Fibroblast of lung (primary cell): ENCODE measurements around the gene NEUROG2. TPM values are rescaled to one million over a fixed set of nuclear protein-coding genes. Genes with fewer than 3 reads are reported as not detected.

ENCODE experiments used
- DNase-seq, 2 donors: peaks; one replicate each; pipeline versions ENCODE4 v3.0.0 to v3.0.0-alpha.2; 2010; ENCODE audit warnings: low read depth in 2 of 2
- H2AFZ ChIP-seq: 2 replicates; pipeline ENCODE4 v1.5.1; 2012; ENCODE audit warnings: low read length, control low read depth, inconsistent platforms
- H3K27ac ChIP-seq: 2 replicates; pipeline ENCODE4 v1.5.1; 2011; ENCODE audit warnings: low read length, control low read depth; ENCODE audit not compliant: insufficient read depth
- H3K27me3 ChIP-seq: 2 replicates; pipeline ENCODE4 v1.5.1; 2011; ENCODE audit warnings: mild to moderate bottlenecking, low read length; ENCODE audit not compliant: control insufficient read depth, insufficient read depth
- H3K36me3 ChIP-seq: 2 replicates; pipeline ENCODE4 v1.5.1; 2011; ENCODE audit warnings: low read length; ENCODE audit not compliant: control insufficient read depth, insufficient read depth
- H3K4me1 ChIP-seq: 2 replicates; pipeline ENCODE4 v1.5.1; 2011; ENCODE audit warnings: low read length; ENCODE audit not compliant: control insufficient read depth, insufficient read depth; ENCODE audit errors: extremely low read depth
- H3K4me2 ChIP-seq: 2 replicates; pipeline ENCODE4 v1.5.1; 2011; ENCODE audit warnings: low read length, control low read depth; ENCODE audit not compliant: insufficient read depth; ENCODE audit errors: extremely low read depth
- H3K4me3 ChIP-seq, 4 experiments: fragments of 200-600 bp in 1 of 4; sonication (generic) in 1 of 4; replicated peaks in 1 of 4; 2 replicates each; pipeline ENCODE4 v1.5.1; 2011 to 2016; ENCODE audit warnings: low read length in 4 of 4, low read depth in 3 of 4, mild to moderate bottlenecking in 3 of 4, control low read depth in 2 of 4, inconsistent platforms in 1 of 4, mixed read lengths in 1 of 4; ENCODE audit not compliant: insufficient read depth in 1 of 4; ENCODE audit errors: control extremely low read depth in 1 of 4
- H3K79me2 ChIP-seq: 2 replicates; pipeline ENCODE4 v1.5.1; 2012; ENCODE audit warnings: mild to moderate bottlenecking, low read length, inconsistent platforms; ENCODE audit not compliant: control insufficient read depth, insufficient read depth
- H3K9ac ChIP-seq: 2 replicates; pipeline ENCODE4 v1.5.1; 2011; ENCODE audit warnings: mild to moderate bottlenecking, low read length, control low read depth; ENCODE audit not compliant: insufficient read depth
- H3K9me3 ChIP-seq: 2 replicates; pipeline ENCODE4 v1.5.1; 2012; ENCODE audit warnings: low read depth, low read length; ENCODE audit not compliant: control insufficient read depth, insufficient read depth
- H4K20me1 ChIP-seq: 2 replicates; pipeline ENCODE4 v1.5.1; 2011; ENCODE audit warnings: low read length; ENCODE audit not compliant: control insufficient read depth, insufficient read depth; ENCODE audit errors: extremely low read depth
- EZH2 ChIP-seq: IDR thresholded peaks from 2 replicates; pipeline ENCODE4 v1.5.1; 2012; ENCODE audit warnings: low read length, control low read depth, mild to moderate bottlenecking; ENCODE audit errors: missing control alignments
- polyA plus RNA-seq, 2 donors: library from polyadenylated mRNA; depleted of rRNA in 1 of 2; stranded (reverse) in 1 of 2; unstranded in 1 of 2; fragments of >200 nt; gene quantifications; 2 replicates each; pipeline ENCODE4 v1.2.1, GENCODE V29; 2011 to 2012; ENCODE audit warnings: missing spikeins in 1 of 2
- total RNA-seq: library from RNA; depleted of rRNA; stranded (reverse); fragments of >200 nt; gene quantifications from 2 replicates; pipeline ENCODE4 v1.2.1, GENCODE V29; 2014
- TF ChIP-seq, protein P1 (sequence below), 2 donors: IDR thresholded peaks in 1 of 2; conservative IDR thresholded peaks in 1 of 2; 1 replicate in 1 of 2; 2 replicates in 1 of 2; pipeline ENCODE4 v1.5.1; 2011 to 2012; ENCODE audit warnings: low read length in 2 of 2, control low read depth in 1 of 2, inconsistent platforms in 1 of 2, low read depth in 1 of 2, mild to moderate bottlenecking in 1 of 2

NEUROG2 gene
- total and polyA plus RNA-seq, 2 donors (not counting 1 experiment from before 2014, with no cell fraction given) = not detected

DNA sequence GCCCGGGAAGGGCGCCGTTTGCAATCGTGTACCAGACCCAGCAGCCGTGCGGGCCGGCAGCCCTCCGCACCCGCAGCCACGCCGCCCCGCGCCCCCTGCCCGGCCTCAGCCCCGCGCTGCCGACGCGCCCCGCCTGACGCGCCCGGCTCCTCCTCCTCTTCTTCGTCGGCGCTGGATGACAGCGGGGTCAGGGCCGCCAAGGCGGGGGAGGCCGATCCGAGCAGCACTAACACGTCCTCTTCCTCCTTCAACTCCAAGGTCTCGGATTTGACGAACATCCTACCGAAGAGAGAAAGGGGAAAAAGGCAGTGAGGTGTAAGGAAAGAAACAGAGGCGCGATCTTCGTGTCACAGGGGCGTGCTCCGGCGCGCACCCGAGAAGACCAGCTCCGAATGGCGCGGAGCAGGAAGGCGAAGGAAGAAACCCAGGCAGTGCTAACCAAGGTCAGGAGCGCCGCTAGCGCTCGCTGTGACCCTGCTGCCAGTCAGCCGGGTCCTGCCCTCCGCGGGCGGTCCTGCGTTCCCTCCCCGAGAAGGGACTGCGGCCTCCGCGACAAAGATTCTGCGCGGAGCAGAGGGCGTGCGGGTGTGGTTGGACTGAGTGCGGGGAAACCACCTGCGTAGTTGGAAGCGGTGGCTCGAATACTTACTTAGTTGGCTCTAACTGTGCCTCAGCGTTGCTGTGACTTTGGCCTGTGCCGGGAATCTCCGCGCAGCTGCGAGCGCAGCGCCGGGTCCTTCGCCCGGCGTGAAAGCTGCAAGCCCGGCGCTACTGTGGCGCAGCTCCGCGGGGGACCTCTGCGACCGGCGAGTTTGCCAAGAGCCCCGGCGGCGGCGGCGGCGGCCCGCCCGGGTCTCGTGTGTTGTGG, 548 bp downstream of the NEUROG2 start:
- peak in 1 of 2 donors; percentile 34 for DNase-seq

DNA sequence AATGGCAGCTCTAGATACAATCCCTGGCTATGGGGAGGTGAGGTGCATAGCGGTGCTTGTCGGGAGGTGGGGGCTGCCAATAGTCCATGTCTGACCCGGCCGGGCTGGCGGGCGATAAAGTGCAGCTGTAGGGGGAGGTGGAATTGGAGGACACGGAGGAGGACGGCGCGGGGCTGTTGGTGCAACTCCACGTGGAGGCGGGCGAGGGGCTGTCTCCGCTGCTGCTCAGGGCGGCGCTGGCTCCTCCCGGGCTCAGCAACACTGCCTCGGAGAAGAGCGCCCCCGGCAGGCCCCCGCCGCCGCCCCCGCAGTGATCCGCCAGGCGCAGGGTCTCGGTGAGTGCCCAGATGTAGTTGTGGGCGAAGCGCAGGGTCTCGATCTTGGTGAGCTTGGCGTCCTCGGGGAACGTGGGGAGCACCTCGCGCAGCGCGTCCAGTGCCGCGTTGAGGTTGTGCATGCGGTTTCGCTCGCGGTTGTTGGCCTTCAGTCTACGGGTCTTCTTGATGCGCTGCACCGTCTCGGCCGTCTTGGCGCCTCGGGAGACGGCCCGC, 1.3 kb downstream of the NEUROG2 start:
- DNase-seq = no peak
- no peaks in the 10 kb centered on the region for H3K36me3 ChIP-seq
- no peak overlapping the region for H3K27ac ChIP-seq
- no peak for TF ChIP-seq EZH2
- TF ChIP-seq, protein P1, sequence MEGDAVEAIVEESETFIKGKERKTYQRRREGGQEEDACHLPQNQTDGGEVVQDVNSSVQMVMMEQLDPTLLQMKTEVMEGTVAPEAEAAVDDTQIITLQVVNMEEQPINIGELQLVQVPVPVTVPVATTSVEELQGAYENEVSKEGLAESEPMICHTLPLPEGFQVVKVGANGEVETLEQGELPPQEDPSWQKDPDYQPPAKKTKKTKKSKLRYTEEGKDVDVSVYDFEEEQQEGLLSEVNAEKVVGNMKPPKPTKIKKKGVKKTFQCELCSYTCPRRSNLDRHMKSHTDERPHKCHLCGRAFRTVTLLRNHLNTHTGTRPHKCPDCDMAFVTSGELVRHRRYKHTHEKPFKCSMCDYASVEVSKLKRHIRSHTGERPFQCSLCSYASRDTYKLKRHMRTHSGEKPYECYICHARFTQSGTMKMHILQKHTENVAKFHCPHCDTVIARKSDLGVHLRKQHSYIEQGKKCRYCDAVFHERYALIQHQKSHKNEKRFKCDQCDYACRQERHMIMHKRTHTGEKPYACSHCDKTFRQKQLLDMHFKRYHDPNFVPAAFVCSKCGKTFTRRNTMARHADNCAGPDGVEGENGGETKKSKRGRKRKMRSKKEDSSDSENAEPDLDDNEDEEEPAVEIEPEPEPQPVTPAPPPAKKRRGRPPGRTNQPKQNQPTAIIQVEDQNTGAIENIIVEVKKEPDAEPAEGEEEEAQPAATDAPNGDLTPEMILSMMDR (conservative IDR thresholded peaks at IDR 0.05 in 1 of 2, IDR thresholded peaks at IDR 0.05 in 1 of 2; ENCODE audit: low read depth in 1 of 2, low read length in 2 of 2) = no peak
- H3K9me3 ChIP-seq = no peaks in the 10 kb centered on the region
- no peaks in the 10 kb centered on the region for H3K79me2 ChIP-seq
- peak overlapping the region in 2 of 4 experiments; percentile 15 to 50 for H3K4me3 ChIP-seq
- peaks cover 83% of the 10 kb centered on the region for H3K27me3 ChIP-seq
- H2AFZ ChIP-seq = no peak overlapping the region
- H3K9ac ChIP-seq = no peak overlapping the region
- peak overlapping the region; percentile 98 for H3K4me2 ChIP-seq
- H4K20me1 ChIP-seq = no peaks in the 10 kb centered on the region
- H3K4me1 ChIP-seq = peaks cover 6% of the 10 kb centered on the region

More for the DNA sequence above, 548 bp downstream of the NEUROG2 start:
- Histone ChIP-seq H3K27ac (no peak overlapping the region), H3K9me3 (no peaks in the 10 kb centered on the region), H3K4me3 (peak overlapping the region; percentile 50 to 57 (median 54)), H2AFZ (peak overlapping the region; percentile 62), H4K20me1 (no peaks in the 10 kb centered on the region), H3K9ac (no peak overlapping the region), H3K4me1 (peaks cover 6% of the 10 kb centered on the region), H3K4me2 (peak overlapping the region; percentile 98), H3K79me2 (no peaks in the 10 kb centered on the region), H3K27me3 (peaks cover 83% of the 10 kb centered on the region), H3K36me3 (no peaks in the 10 kb centered on the region)
- TF ChIP-seq, protein P1 (conservative IDR thresholded peaks at IDR 0.05 in 1 of 2, IDR thresholded peaks at IDR 0.05 in 1 of 2; ENCODE audit: low read depth in 1 of 2, low read length in 2 of 2) = no peak
- TF ChIP-seq EZH2 = peak; percentile 98

DNA sequence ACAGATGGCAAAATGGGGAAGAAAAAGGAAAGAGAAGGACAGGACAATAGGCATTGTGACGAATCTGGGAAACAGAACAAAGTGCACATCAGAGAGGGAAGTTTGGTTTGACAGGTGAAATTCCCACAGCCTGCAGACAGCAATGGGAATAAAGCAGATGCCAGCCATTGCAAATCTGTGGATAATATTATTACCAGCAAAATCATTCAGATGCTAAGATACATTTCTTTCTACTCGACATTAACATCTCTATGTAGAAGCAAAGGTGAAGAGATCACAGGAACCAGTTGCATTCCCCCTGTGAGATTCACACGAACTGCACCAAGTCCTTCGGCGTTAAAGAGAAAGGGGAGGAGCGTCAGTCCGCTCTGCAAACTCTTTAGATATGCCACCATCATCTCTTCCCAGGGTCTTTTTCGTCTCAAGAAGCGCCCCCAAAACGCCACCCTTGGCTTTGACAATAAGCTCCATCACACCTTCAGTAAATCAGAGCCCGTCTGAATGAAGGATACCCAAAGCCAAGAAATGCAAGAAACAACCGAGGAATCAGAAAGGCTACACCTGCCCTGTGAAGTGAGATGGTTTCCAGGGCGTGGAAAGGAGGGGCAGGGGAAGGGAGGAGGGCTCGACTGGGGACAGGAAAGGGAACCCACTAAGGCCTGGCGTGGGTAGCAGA, 1.9 kb downstream of the NEUROG2 start:
- TF ChIP-seq, protein P1 (conservative IDR thresholded peaks at IDR 0.05 in 1 of 2, IDR thresholded peaks at IDR 0.05 in 1 of 2; ENCODE audit: low read depth in 1 of 2, low read length in 2 of 2) = no peak
- TF ChIP-seq EZH2 = peak; percentile 84
- Histone ChIP-seq H3K4me2 (no peak overlapping the region), H3K27ac (no peak overlapping the region), H3K9me3 (no peaks in the 10 kb centered on the region), H3K4me3 (no peak overlapping the region), H3K36me3 (no peaks in the 10 kb centered on the region), H3K9ac (no peak overlapping the region), H3K4me1 (peaks cover 6% of the 10 kb centered on the region), H4K20me1 (no peaks in the 10 kb centered on the region), H3K27me3 (peaks cover 84% of the 10 kb centered on the region), H3K79me2 (no peaks in the 10 kb centered on the region), H2AFZ (no peak overlapping the region)
- no peak for DNase-seq
